ENCODE measurements around the gene SLC16A4. TPM values are rescaled to one million over a fixed set of nuclear protein-coding genes. Genes with fewer than 3 reads are reported as not detected.

SLC16A4 gene
- total RNA-seq, 1 donor from 2014 or later = 12.5 TPM

GRCh38 chr1:110370827-110371226 is 20.0 kb downstream of the SLC16A4 start:
- Histone ChIP-seq H3K9ac (ENCODE audit: low read depth in 1 of 3, low read length in 3 of 3) (no peak overlapping the region), H3K4me1 (ENCODE audit: control insufficient read depth in 3 of 3, insufficient read depth in 3 of 3, low read length in 3 of 3) (peaks cover 0 to 4% (median 0%) of the 10 kb centered on the region in 3 donors), H3K9me3 (ENCODE audit: control insufficient read depth in 3 of 3, low read length in 3 of 3) (no peaks in the 10 kb centered on the region), H3K36me3 (ENCODE audit: control insufficient read depth in 3 of 3, insufficient read depth in 3 of 3, low read length in 3 of 3) (peaks cover 0 to 8% (median 0%) of the 10 kb centered on the region in 3 donors), H3K27ac (ENCODE audit: low read depth, low read length) (no peak overlapping the region), H3K4me3 (ENCODE audit: low read length in 3 of 3) (no peak overlapping the region), H3K27me3 (ENCODE audit: control insufficient read depth in 3 of 3, insufficient read depth in 3 of 3, low read length in 3 of 3) (no peaks in the 10 kb centered on the region)

- Histone ChIP-seq H3K27ac (ENCODE audit: low read depth, low read length) (no peak overlapping the region), H3K4me3 (ENCODE audit: low read length in 3 of 3) (no peak overlapping the region), H3K27me3 (ENCODE audit: control insufficient read depth in 3 of 3, insufficient read depth in 3 of 3, low read length in 3 of 3) (no peaks in the 10 kb centered on the region), H3K36me3 (ENCODE audit: control insufficient read depth in 3 of 3, insufficient read depth in 3 of 3, low read length in 3 of 3) (peaks cover 3 to 6% (median 6%) of the 10 kb centered on the region in 3 donors), H3K9ac (ENCODE audit: low read depth in 1 of 3, low read length in 3 of 3) (no peak overlapping the region), H3K9me3 (ENCODE audit: control insufficient read depth in 3 of 3, low read length in 3 of 3) (no peaks in the 10 kb centered on the region), H3K4me1 (ENCODE audit: control insufficient read depth in 3 of 3, insufficient read depth in 3 of 3, low read length in 3 of 3) (no peaks in the 10 kb centered on the region)
Observed at GRCh38 chr1:110364221-110364620, 26.6 kb downstream of the SLC16A4 start.

- Histone ChIP-seq H3K27me3 (ENCODE audit: control insufficient read depth in 3 of 3, insufficient read depth in 3 of 3, low read length in 3 of 3) (no peaks in the 10 kb centered on the region), H3K4me3 (ENCODE audit: low read length in 3 of 3) (no peak overlapping the region), H3K9me3 (ENCODE audit: control insufficient read depth in 3 of 3, low read length in 3 of 3) (no peaks in the 10 kb centered on the region), H3K4me1 (ENCODE audit: control insufficient read depth in 3 of 3, insufficient read depth in 3 of 3, low read length in 3 of 3) (no peaks in the 10 kb centered on the region), H3K27ac (ENCODE audit: low read depth, low read length) (no peak overlapping the region), H3K9ac (ENCODE audit: low read depth in 1 of 3, low read length in 3 of 3) (no peak overlapping the region), H3K36me3 (ENCODE audit: control insufficient read depth in 3 of 3, insufficient read depth in 3 of 3, low read length in 3 of 3) (peaks cover 3 to 6% (median 6%) of the 10 kb centered on the region in 3 donors)
Observed at GRCh38 chr1:110361856-110362255, 29.0 kb downstream of the SLC16A4 start.

GRCh38 chr1:110360431-110360830 is 30.4 kb downstream of the SLC16A4 start:
- Histone ChIP-seq H3K27ac (ENCODE audit: low read depth, low read length) (no peak overlapping the region), H3K36me3 (ENCODE audit: control insufficient read depth in 3 of 3, insufficient read depth in 3 of 3, low read length in 3 of 3) (peaks cover 3 to 9% (median 9%) of the 10 kb centered on the region in 3 donors), H3K4me3 (ENCODE audit: low read length in 3 of 3) (no peak overlapping the region), H3K27me3 (ENCODE audit: control insufficient read depth in 3 of 3, insufficient read depth in 3 of 3, low read length in 3 of 3) (no peaks in the 10 kb centered on the region), H3K9me3 (ENCODE audit: control insufficient read depth in 3 of 3, low read length in 3 of 3) (no peaks in the 10 kb centered on the region), H3K9ac (ENCODE audit: low read depth in 1 of 3, low read length in 3 of 3) (no peak overlapping the region), H3K4me1 (ENCODE audit: control insufficient read depth in 3 of 3, insufficient read depth in 3 of 3, low read length in 3 of 3) (no peaks in the 10 kb centered on the region)

- H3K9me3 ChIP-seq (ENCODE audit: control insufficient read depth in 3 of 3, low read length in 3 of 3) = no peaks in the 10 kb centered on the region
- H3K27ac ChIP-seq (ENCODE audit: low read depth, low read length) = no peak overlapping the region
- no peak overlapping the region for H3K9ac ChIP-seq (ENCODE audit: low read depth in 1 of 3, low read length in 3 of 3)
- H3K36me3 ChIP-seq (ENCODE audit: control insufficient read depth in 3 of 3, insufficient read depth in 3 of 3, low read length in 3 of 3) = peaks cover 0 to 4% (median 3%) of the 10 kb centered on the region in 3 donors
- H3K4me1 ChIP-seq (ENCODE audit: control insufficient read depth in 3 of 3, insufficient read depth in 3 of 3, low read length in 3 of 3) = no peaks in the 10 kb centered on the region
- no peak overlapping the region for H3K4me3 ChIP-seq (ENCODE audit: low read length in 3 of 3)
- no peaks in the 10 kb centered on the region for H3K27me3 ChIP-seq (ENCODE audit: control insufficient read depth in 3 of 3, insufficient read depth in 3 of 3, low read length in 3 of 3)
Observed at GRCh38 chr1:110356379-110356778, 34.4 kb downstream of the SLC16A4 start.

GRCh38 chr1:110355321-110355720 is 35.5 kb downstream of the SLC16A4 start:
- Histone ChIP-seq H3K4me3 (ENCODE audit: low read length in 3 of 3) (no peak overlapping the region), H3K4me1 (ENCODE audit: control insufficient read depth in 3 of 3, insufficient read depth in 3 of 3, low read length in 3 of 3) (peaks cover 0 to 10% (median 0%) of the 10 kb centered on the region in 3 donors), H3K27ac (ENCODE audit: low read depth, low read length) (no peak overlapping the region), H3K9me3 (ENCODE audit: control insufficient read depth in 3 of 3, low read length in 3 of 3) (no peaks in the 10 kb centered on the region), H3K27me3 (ENCODE audit: control insufficient read depth in 3 of 3, insufficient read depth in 3 of 3, low read length in 3 of 3) (no peaks in the 10 kb centered on the region), H3K36me3 (ENCODE audit: control insufficient read depth in 3 of 3, insufficient read depth in 3 of 3, low read length in 3 of 3) (peaks cover 0 to 4% (median 3%) of the 10 kb centered on the region in 3 donors), H3K9ac (ENCODE audit: low read depth in 1 of 3, low read length in 3 of 3) (no peak overlapping the region)

- H3K4me3 ChIP-seq (ENCODE audit: low read length in 3 of 3) = no peak overlapping the region
- H3K4me1 ChIP-seq (ENCODE audit: control insufficient read depth in 3 of 3, insufficient read depth in 3 of 3, low read length in 3 of 3) = peaks cover 15 to 28% (median 23%) of the 10 kb centered on the region in 3 donors
- no peak overlapping the region for H3K27ac ChIP-seq (ENCODE audit: low read depth, low read length)
- H3K27me3 ChIP-seq (ENCODE audit: control insufficient read depth in 3 of 3, insufficient read depth in 3 of 3, low read length in 3 of 3) = no peaks in the 10 kb centered on the region
- H3K9ac ChIP-seq (ENCODE audit: low read depth in 1 of 3, low read length in 3 of 3) = no peak overlapping the region
- H3K9me3 ChIP-seq (ENCODE audit: control insufficient read depth in 3 of 3, low read length in 3 of 3) = no peaks in the 10 kb centered on the region
- H3K36me3 ChIP-seq (ENCODE audit: control insufficient read depth in 3 of 3, insufficient read depth in 3 of 3, low read length in 3 of 3) = peaks cover 0 to 7% (median 0%) of the 10 kb centered on the region in 3 donors
Observed at GRCh38 chr1:110350360-110350759, 40.5 kb downstream of the SLC16A4 start.

GRCh38 chr1:110348771-110349170 is 42.1 kb downstream of the SLC16A4 start:
- Histone ChIP-seq H3K27ac (ENCODE audit: low read depth, low read length) (no peak overlapping the region), H3K9me3 (ENCODE audit: control insufficient read depth in 3 of 3, low read length in 3 of 3) (no peaks in the 10 kb centered on the region), H3K9ac (ENCODE audit: low read depth in 1 of 3, low read length in 3 of 3) (peak overlapping the region in 1 of 3 donors; percentile 12), H3K4me1 (ENCODE audit: control insufficient read depth in 3 of 3, insufficient read depth in 3 of 3, low read length in 3 of 3) (peaks cover 20 to 35% (median 34%) of the 10 kb centered on the region in 3 donors), H3K4me3 (ENCODE audit: low read length in 3 of 3) (no peak overlapping the region), H3K27me3 (ENCODE audit: control insufficient read depth in 3 of 3, insufficient read depth in 3 of 3, low read length in 3 of 3) (no peaks in the 10 kb centered on the region), H3K36me3 (ENCODE audit: control insufficient read depth in 3 of 3, insufficient read depth in 3 of 3, low read length in 3 of 3) (peaks cover 0 to 7% (median 0%) of the 10 kb centered on the region in 3 donors)

- Histone ChIP-seq H3K9ac (ENCODE audit: low read depth in 1 of 3, low read length in 3 of 3) (no peak overlapping the region), H3K27me3 (ENCODE audit: control insufficient read depth in 3 of 3, insufficient read depth in 3 of 3, low read length in 3 of 3) (no peaks in the 10 kb centered on the region), H3K4me1 (ENCODE audit: control insufficient read depth in 3 of 3, insufficient read depth in 3 of 3, low read length in 3 of 3) (peaks cover 20 to 41% (median 38%) of the 10 kb centered on the region in 3 donors), H3K36me3 (ENCODE audit: control insufficient read depth in 3 of 3, insufficient read depth in 3 of 3, low read length in 3 of 3) (peaks cover 0 to 7% (median 0%) of the 10 kb centered on the region in 3 donors), H3K9me3 (ENCODE audit: control insufficient read depth in 3 of 3, low read length in 3 of 3) (no peaks in the 10 kb centered on the region), H3K27ac (ENCODE audit: low read depth, low read length) (no peak overlapping the region), H3K4me3 (ENCODE audit: low read length in 3 of 3) (no peak overlapping the region)
Observed at GRCh38 chr1:110348050-110348449, 42.8 kb downstream of the SLC16A4 start.

DNA sequence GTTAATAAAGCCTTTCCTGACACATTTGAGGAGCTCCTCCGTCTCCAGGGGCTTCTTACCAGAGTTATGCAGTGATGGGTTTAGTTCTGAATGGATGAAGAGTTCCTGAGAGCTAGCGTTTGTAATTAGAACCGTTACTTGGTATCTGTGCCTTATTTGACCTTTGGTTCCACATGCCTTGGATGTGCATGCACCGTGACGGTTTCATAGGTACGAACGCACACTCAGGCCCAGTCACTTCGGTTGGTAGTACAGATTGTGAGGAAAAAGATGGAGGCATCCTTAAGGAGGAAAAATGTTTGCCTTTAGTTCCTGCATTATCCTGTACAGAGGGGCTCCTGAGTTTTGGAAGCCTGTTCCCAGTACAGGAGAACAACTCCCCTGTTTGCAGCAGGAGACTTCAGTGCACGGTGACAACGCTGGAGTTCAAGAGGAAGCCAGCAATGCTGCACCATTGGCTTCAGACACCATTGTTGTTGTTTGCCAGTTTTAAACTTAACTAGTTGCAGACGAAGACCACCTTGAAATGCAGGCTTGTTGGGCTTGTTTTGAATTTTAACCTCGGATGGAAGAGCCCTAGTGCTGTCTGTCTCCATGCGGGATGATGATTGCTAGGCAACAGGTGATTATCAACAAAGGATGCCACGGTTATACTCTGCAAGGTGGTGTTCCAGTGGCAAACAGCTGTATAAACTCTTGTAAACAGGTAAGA is 43.5 kb downstream of the SLC16A4 start:
- Histone ChIP-seq H3K36me3 (ENCODE audit: control insufficient read depth in 3 of 3, insufficient read depth in 3 of 3, low read length in 3 of 3) (peaks cover 0 to 7% (median 0%) of the 10 kb centered on the region in 3 donors), H3K27me3 (ENCODE audit: control insufficient read depth in 3 of 3, insufficient read depth in 3 of 3, low read length in 3 of 3) (no peaks in the 10 kb centered on the region), H3K9me3 (ENCODE audit: control insufficient read depth in 3 of 3, low read length in 3 of 3) (no peaks in the 10 kb centered on the region), H3K27ac (ENCODE audit: low read depth, low read length) (no peak overlapping the region), H3K4me1 (ENCODE audit: control insufficient read depth in 3 of 3, insufficient read depth in 3 of 3, low read length in 3 of 3) (peaks cover 22 to 47% (median 38%) of the 10 kb centered on the region in 3 donors), H3K4me3 (ENCODE audit: low read length in 3 of 3) (peak overlapping the region in 2 of 3 donors; percentile 20 to 22), H3K9ac (ENCODE audit: low read depth in 1 of 3, low read length in 3 of 3) (no peak overlapping the region)

Data from skeletal muscle tissue (tissue), 4 donors.